Breast epithelium (tissue), 3 donors: ENCODE results near the gene INVS.

Source experiments
- CTCF ChIP-seq, 3 donors: fragments of 450-650 bp; IDR thresholded peaks; one replicate each; pipeline ENCODE4 v1.5.1; 2016 to 2017; ENCODE audit warnings: antibody characterized with exemption in 3 of 3, mild to moderate bottlenecking in 3 of 3, moderate library complexity in 3 of 3
- POLR2A ChIP-seq: fragments of 450-650 bp; IDR thresholded peaks from one replicate; pipeline ENCODE4 v1.6.1; 2016; ENCODE audit warnings: antibody characterized with exemption, mild to moderate bottlenecking, moderate library complexity
- POLR2AphosphoS5 ChIP-seq, 3 donors: sonication (generic); formaldehyde crosslinking; IDR thresholded peaks; one replicate each; pipeline ENCODE4 v1.6.1; 2017; ENCODE audit warnings: antibody characterized with exemption in 3 of 3

GRCh38 chr9:100167176-100167575, 68.1 kb downstream of the INVS start:
- TF ChIP-seq CTCF (IDR thresholded peaks at IDR 0.05) (no peak), POLR2A (no peak), POLR2AphosphoS5 (IDR thresholded peaks at IDR 0.05) (no peak)
